HG02973 (cell line): ENCODE data around the gene VCL.
"Not testable (repeated sequence)": the region's sequence is repeated elsewhere in the genome, so short reads cannot be mapped to it uniquely, and the experiment has no call there.

ENCODE experiments used
- ATAC-seq: cut with Tn5 transposase; IDR thresholded peaks from one replicate; pipeline ENCODE4 v1.9.1; 2021; ENCODE audit warnings: moderate library complexity; ENCODE audit not compliant: unreplicated experiment

The VCL gene

GRCh38 chr10:74035303-74035702, 37.4 kb downstream of the VCL start:
- no peak for ATAC-seq

DNA sequence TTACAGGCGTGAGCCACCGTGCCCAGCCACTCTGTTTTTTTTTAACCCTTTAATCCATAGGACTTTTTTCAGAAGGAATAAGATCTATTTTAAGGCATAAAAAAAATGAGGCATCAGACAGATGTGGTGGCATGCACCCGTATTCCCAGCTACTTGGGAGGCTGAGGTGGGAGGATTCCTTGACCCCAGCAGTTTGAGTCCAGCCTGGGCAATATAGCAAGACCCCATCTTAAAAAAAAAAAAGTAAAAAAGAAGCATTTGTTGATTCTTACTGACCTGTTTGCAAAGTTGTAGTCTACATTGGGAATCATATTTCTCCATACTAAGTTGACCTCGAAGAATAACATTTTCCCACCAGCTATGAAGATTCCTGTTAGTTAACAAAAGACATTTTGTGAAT, 38.6 kb downstream of the VCL start:
- ATAC-seq = no peak

- ATAC-seq = no peak
Observed at GRCh38 chr10:74039561-74040145, 41.7 kb downstream of the VCL start.

- no peak for ATAC-seq
Observed at GRCh38 chr10:74040200-74041126, 42.5 kb downstream of the VCL start.

- ATAC-seq = no peak
Observed at GRCh38 chr10:74044419-74044818, 46.5 kb downstream of the VCL start.

DNA sequence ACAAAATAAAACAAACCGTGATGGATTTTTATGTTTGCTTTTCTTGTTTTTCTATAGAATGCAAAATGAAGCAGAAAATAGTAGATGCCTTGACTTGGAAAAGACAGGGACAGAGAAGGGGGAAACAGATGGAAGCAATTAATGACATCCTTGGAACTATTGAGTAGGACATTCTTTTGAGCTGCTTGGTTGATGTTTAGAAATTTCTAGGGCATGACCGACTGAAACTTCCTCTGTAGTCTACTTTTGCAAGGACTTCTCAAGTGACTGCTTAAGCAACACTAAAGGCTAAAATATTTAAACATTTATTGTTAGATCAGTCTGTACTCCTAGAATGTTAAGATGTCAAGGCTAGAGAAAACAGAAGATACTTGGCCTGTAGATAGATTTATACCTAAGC, 49.4 kb downstream of the VCL start:
- no peak for ATAC-seq

DNA sequence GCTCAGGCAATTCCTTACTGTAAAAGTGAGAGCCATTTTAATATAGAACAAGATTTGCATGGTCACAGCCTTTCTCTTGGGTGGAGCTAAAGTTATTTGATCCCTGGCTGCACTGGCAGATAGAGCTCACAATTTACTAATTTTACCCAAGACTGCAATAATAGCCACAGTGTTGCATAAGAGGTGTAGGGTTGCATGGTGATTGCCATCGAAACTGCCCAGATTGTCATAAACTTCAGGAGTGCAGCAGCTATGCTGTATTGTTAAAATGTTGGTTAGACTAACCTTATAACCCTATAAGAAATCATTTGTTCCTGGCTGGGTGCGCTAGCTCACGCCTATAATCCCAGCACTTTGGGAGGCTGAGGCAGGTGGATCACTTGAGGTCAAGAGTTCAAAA, 50.0 kb downstream of the VCL start:
- ATAC-seq = no peak

GRCh38 chr10:74048433-74048832, 50.5 kb downstream of the VCL start:
- ATAC-seq = no peak

DNA sequence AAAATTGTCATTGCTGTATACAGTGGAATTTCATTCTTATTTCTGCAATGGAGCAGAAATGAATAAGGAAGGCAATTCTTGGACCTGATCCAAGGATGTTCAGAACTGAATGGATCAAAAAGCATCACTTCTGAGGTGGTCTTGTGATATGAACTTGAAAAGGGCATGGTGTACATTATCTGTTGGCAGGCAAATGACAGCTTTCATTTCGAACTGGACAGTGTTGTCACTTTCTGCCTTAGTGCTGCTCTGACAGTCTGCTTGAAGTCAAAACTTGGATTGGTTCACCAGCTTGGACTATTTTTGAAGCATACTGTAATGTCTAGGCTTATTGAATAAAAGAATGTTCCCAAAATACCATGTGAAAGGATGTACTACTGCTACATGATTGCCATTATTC, 52.0 kb downstream of the VCL start:
- no peak for ATAC-seq

DNA sequence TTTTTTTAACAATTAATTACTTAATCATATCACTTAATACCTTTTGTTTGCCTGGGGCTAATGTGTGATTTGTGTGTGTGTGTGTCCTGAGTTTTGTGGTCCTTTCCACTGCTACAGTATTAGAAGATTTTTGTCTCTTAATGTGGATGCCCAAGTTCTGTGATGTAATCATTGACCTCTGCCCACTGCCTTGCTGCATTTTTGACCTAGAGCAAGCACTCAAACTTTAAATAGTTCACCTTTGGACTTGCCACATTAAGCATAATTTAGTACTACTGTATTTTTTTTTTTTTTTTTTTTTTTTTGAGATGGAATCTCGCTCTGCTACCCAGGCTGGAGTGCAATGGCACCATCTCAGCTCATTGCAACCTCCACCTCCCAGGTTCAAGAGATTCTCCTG, 52.7 kb downstream of the VCL start:
- ATAC-seq = no peak

DNA sequence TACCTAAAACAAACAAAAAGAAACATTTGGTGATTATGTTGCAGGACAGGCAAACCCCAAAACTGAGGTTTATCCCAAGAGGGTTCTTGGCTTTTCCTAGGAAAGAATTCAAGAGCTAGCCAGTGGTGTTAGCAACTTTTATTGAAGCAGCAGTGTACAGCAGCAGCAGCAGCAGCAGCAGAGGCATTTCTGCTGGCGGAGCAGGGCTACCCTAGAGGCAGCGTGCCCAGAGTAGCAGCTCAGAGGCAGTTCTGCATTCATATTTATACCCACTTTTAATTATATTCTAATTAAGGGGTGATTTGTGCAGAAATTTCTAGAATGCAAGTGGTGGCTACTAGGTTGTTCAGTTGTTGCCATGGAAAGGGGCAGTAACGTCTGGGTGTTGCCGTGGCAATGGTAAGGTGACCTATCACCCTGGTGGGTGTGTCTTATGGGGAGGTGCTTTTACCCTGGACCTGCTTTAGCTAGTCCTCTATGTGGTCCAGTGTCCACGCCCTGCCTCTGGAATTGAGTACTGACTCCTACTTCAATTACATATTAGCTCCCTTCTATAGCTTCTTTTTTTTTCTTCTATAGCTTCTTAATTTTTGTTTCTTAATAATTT, 53.9 kb downstream of the VCL start:
- ATAC-seq = no peak

DNA sequence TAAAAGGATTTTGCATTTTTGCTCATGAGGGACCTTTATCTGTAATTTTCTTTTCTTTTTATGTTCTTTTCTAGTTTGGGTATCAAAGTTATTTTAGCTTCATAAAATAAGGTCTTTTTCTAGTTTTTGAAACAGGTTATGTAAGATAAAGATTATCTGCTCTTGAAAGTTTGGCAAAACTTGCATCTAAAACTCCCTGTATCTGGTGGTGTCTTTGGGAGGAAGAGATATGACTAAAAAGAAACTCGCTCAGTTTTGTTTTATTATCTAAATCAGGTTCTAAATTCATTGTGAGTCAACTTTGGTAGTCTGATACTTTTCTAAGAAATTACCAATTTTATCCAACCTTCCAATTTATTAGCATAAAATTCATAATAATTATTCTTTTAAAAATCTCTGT, 55.1 kb downstream of the VCL start:
- no peak for ATAC-seq

DNA sequence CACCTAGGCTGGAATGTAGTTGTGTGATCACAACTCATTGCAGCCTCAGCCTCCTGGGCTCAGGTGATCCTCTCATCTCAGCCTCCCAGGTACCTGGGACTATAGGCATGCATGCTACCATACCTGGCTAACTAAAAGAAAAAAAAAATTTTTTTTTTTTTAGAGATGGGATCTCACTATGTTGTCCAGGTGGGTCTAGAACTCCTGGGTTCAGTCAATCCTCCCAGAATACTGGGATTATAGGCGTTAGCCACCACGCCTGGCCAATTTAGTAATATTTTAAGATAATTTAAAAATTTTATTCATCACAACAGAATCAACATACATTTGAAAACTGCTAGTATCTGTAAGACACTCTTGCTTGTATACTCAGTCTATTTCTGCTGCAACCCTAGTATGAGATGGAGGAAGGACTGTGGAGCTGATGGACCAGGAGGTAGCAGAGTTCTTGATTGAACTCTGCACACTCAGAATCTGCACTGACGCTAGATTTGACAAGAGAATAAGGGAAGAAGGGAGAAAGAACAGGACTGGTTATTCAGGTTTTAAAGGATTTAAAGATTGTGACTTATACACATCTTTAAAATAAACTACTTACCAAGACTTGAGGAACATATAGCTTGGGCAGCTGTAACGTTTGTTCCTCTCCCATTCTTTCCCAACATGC, 57.6 kb downstream of the VCL start:
- ATAC-seq = no peak

GRCh38 chr10:74056050-74056818, 58.3 kb downstream of the VCL start:
- ATAC-seq = no peak

DNA sequence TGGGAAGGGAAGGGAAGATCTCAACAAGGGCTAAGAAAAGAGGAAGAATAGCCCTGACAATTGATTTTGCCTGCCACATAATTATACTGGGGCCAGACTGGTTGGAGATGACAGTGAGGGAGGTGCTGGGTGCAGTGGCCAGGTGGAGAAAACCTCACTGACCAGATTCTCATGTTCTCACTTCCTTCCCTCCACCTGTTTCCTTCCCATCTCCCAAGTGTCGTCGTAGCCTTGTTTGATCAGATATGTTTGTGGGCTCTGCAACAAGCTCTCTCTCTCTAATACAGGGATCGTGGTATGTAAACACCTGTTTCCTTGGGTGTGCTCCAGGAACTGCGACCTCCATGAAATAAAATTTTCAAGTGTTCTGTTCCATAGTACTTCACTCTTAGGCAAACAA, 60.2 kb downstream of the VCL start:
- no peak for ATAC-seq

DNA sequence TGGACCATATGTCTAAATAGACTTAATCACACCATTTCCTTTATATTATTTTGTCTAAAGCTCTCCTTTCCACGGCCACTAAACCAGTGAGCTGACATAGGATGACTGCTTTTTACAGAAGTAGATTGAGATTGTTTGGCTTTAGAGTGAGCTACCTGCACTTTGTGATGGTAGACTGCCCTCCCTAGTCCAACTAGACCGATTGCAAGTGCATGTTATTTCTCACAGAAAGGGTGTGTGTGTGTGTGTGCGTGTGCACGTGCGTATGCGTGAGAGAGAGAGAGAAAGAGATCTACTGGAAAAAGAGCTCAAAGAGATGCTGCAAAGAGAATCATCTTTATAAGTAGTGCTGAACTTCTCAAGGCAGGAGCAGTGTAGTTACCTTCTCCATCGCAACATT, 60.7 kb downstream of the VCL start:
- no peak for ATAC-seq

DNA sequence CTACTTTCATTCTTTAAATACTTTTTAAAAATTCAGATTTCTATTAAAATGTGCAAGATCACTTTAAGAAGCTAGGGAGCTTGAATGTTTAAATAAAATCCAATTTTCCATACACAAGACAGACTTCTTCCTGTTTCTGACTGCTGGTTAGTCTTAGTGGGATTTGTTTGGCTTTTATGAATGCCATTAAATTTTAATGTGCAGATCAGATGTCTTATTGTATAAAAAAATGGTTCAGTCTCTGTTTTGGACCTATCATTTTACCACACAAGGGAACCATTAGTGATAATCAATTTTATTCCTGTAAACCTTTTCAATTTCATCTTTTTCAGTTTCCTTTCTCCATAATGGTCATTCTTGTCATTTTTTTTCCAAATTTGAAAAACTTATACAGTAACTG, 63.2 kb downstream of the VCL start:
- ATAC-seq = no peak

DNA sequence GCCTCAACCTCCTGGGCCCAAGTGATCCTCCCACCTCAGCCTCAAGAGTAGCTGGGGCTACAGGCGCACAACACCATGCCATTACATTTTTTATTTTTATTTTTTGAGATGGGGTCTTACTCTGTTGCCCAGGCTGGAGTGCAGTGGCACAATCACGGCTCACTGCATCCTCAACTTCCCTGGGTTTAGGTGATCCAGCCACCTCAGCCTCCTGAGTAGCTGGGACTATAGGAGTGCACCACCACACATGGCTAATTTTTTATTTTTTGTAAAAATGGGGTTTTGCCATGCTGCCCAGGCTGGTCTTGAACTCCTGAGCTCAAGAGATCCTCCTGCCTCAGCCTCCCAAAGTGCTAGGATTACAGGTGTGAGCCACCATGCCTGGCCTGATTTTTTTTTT, 64.1 kb downstream of the VCL start:
- ATAC-seq = not testable (repeated sequence)

- ATAC-seq = no peak
Observed at GRCh38 chr10:74063256-74063655, 65.3 kb downstream of the VCL start.

DNA sequence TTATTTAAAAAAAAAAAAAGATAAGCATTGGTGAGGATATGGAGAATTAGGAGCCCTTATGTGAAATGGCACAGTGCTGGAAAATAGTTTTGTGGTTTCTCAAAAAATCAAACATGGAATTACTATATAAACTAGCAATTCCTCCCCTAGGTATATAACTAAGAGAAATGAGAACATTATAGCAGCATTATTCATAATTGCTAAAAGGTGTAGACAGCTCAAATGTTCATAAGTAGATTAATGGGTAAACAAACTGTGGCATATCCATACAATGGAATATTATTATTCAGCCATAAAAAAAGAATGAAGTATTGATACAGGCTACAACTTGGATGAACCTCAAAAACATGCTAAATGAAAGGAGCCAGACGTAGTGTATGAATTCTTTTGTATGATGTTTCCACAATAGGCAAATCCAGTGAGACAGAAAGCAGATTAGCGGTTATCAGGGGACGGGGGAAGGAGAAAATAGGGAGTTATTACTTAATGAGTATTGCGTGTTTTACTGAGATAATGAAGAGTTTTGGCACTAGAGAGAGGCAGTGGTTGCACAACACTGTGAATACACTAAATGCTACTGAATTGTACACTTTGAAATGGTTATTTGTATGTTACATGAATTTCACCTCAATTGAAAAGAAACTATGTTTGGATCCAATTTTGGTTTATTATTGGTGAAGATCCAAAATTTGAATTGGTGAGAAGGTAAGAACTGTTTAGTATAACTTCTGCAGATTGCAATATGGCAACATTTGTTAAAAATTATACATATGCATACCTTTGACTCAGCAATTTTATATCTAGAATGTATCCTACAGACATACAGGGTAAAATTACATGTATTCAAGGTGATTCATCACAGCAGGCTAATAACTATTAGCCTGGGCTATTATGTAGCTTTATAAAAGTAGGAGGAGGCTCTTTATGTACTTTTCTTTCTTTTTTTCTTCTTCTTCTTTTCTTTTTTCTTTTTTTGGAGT, 69.7 kb downstream of the VCL start:
- no peak for ATAC-seq
